Astrocyte (in vitro differentiated cells and primary cell): ENCODE results near the gene EFNA5. TPM values are rescaled to one million over a fixed set of nuclear protein-coding genes. Genes with fewer than 3 reads are reported as not detected.

ENCODE experiments used
- DNase-seq: peaks from one replicate; pipeline ENCODE4 v3.0.0-alpha.2; 2010; ENCODE audit warnings: low read depth
- FAIRE-seq: peaks from 2 replicates; lab custom pipeline; 2011; peaks lifted over from hg19 to GRCh38; lab: Jason Lieb, UNC
- H2AFZ ChIP-seq: 2 replicates; pipeline ENCODE4 v1.6.0; 2012; ENCODE audit warnings: low read depth, low read length, inconsistent platforms
- H3K27ac ChIP-seq: 2 replicates; pipeline ENCODE4 v1.5.1; 2011; ENCODE audit warnings: low read depth, low read length, inconsistent platforms
- H3K27me3 ChIP-seq: 2 replicates; pipeline ENCODE4 v1.6.0; 2011; ENCODE audit warnings: low read length, inconsistent platforms; ENCODE audit not compliant: insufficient read depth
- H3K36me3 ChIP-seq: 2 replicates; pipeline ENCODE4 v1.5.1; 2011; ENCODE audit warnings: low read length, inconsistent platforms; ENCODE audit not compliant: insufficient read depth
- H3K4me1 ChIP-seq: 2 replicates; pipeline ENCODE4 v1.5.1; 2011; ENCODE audit warnings: low read length, inconsistent platforms; ENCODE audit not compliant: insufficient read depth
- H3K4me2 ChIP-seq: 2 replicates; pipeline ENCODE4 v1.6.0; 2012; ENCODE audit warnings: low read length, inconsistent platforms
- H3K4me3 ChIP-seq: 2 replicates; pipeline ENCODE4 v1.5.1; 2011; ENCODE audit warnings: low read depth, mild to moderate bottlenecking, low read length, inconsistent platforms; ENCODE audit not compliant: insufficient read depth
- H3K79me2 ChIP-seq: 2 replicates; pipeline ENCODE4 v1.6.0; 2012; ENCODE audit warnings: mild to moderate bottlenecking, low read length, inconsistent platforms; ENCODE audit not compliant: insufficient read depth
- H3K9ac ChIP-seq: 2 replicates; pipeline ENCODE4 v1.6.0; 2012; ENCODE audit warnings: mild to moderate bottlenecking, low read length, inconsistent platforms
- H3K9me3 ChIP-seq: 2 replicates; pipeline ENCODE4 v1.5.1; 2012; ENCODE audit warnings: low read depth, mild to moderate bottlenecking, low read length, inconsistent platforms; ENCODE audit not compliant: insufficient read depth
- H4K20me1 ChIP-seq: 2 replicates; pipeline ENCODE4 v1.6.0; 2012; ENCODE audit warnings: low read length, inconsistent platforms; ENCODE audit not compliant: insufficient read depth
- H3K27ac Mint-ChIP-seq: one replicate; pipeline ENCODE4 v1.8.0; 2021; ENCODE audit warnings: mild to moderate bottlenecking, mixed read lengths; ENCODE audit not compliant: unreplicated experiment
- H3K27me3 Mint-ChIP-seq: one replicate; pipeline ENCODE4 v1.8.0; 2021; ENCODE audit warnings: low read depth, mixed read lengths; ENCODE audit not compliant: unreplicated experiment
- H3K36me3 Mint-ChIP-seq: one replicate; pipeline ENCODE4 v1.8.0; 2021; ENCODE audit warnings: low read depth, mixed read lengths; ENCODE audit not compliant: unreplicated experiment
- H3K4me1 Mint-ChIP-seq: one replicate; pipeline ENCODE4 v1.8.0; 2021; ENCODE audit warnings: low read depth, mixed read lengths; ENCODE audit not compliant: unreplicated experiment
- H3K4me3 Mint-ChIP-seq: one replicate; pipeline ENCODE4 v1.8.0; 2021; ENCODE audit warnings: mild to moderate bottlenecking, moderate library complexity, mixed read lengths; ENCODE audit not compliant: unreplicated experiment
- H3K9me3 Mint-ChIP-seq: one replicate; pipeline ENCODE4 v1.8.0; 2021; ENCODE audit warnings: mild to moderate bottlenecking, mixed read lengths; ENCODE audit not compliant: unreplicated experiment
- EZH2 ChIP-seq: IDR thresholded peaks from 2 replicates; pipeline ENCODE4 v1.6.1; 2012; ENCODE audit warnings: mild to moderate bottlenecking, low read length, inconsistent platforms; ENCODE audit not compliant: insufficient read depth
- total RNA-seq: library from RNA; stranded (reverse); gene quantifications from 2 replicates; pipeline ENCODE4 v1.2.1, GENCODE V29; 2021
- TF ChIP-seq, protein P1 (sequence below): IDR thresholded peaks from 2 replicates; pipeline ENCODE4 v1.5.1; 2011; ENCODE audit warnings: low read depth, mild to moderate bottlenecking, inconsistent platforms, low read length, moderate library complexity; ENCODE audit not compliant: insufficient read depth

The EFNA5 gene
- total RNA-seq, 1 donor from 2014 or later: 59.3 TPM

- DNase-seq: no peak
- Mint-ChIP-seq H3K27me3 (no peaks in the 10 kb centered on the region), H3K36me3 (no peaks in the 10 kb centered on the region), H3K4me3 (no peak overlapping the region), H3K4me1 (peaks cover 34% of the 10 kb centered on the region), H3K27ac (no peak overlapping the region), H3K9me3 (no peaks in the 10 kb centered on the region)
- H3K9me3 ChIP-seq: no peaks in the 10 kb centered on the region
- peak overlapping the region; percentile 4 for H3K4me2 ChIP-seq
- no peaks in the 10 kb centered on the region for H3K27me3 ChIP-seq
- H4K20me1 ChIP-seq: no peaks in the 10 kb centered on the region
- FAIRE-seq: no peak
- H3K79me2 ChIP-seq: no peaks in the 10 kb centered on the region
- peaks cover 5% of the 10 kb centered on the region for H3K4me1 ChIP-seq
- H3K27ac ChIP-seq: no peak overlapping the region
- H3K36me3 ChIP-seq: no peaks in the 10 kb centered on the region
- H3K4me3 ChIP-seq: no peak overlapping the region
- no peak overlapping the region for H3K9ac ChIP-seq
- TF ChIP-seq EZH2: no peak
- TF ChIP-seq, protein P1, sequence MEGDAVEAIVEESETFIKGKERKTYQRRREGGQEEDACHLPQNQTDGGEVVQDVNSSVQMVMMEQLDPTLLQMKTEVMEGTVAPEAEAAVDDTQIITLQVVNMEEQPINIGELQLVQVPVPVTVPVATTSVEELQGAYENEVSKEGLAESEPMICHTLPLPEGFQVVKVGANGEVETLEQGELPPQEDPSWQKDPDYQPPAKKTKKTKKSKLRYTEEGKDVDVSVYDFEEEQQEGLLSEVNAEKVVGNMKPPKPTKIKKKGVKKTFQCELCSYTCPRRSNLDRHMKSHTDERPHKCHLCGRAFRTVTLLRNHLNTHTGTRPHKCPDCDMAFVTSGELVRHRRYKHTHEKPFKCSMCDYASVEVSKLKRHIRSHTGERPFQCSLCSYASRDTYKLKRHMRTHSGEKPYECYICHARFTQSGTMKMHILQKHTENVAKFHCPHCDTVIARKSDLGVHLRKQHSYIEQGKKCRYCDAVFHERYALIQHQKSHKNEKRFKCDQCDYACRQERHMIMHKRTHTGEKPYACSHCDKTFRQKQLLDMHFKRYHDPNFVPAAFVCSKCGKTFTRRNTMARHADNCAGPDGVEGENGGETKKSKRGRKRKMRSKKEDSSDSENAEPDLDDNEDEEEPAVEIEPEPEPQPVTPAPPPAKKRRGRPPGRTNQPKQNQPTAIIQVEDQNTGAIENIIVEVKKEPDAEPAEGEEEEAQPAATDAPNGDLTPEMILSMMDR: no peak
- H2AFZ ChIP-seq: no peak overlapping the region
Measured at GRCh38 chr5:107431536-107431935, 239.2 kb downstream of the EFNA5 start.

DNA sequence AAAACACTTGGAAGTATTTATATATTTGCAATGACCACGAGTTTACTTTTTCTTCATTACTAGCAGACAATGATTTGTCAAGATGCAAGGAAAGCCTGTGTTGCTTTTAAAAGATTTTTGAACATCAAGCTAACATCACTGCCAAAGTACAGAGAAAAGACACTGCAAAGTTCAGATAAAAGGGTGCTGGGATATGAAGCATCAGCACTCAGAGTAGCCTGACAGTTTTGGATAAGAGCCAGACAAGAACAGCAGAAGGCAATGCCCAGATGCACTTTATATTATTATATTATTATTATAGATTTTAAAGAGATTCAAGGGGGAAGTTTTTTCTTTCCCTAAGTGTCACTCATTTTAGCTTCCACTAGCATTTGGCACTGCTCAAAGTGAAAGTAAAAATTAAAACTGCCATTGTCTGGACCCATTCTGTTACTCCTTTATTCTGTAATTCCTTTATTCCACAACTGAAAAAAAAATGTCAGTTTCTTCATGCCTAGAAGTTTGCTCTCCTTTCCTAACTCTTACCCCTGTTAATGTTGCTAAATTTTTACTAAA, 240.6 kb downstream of the EFNA5 start:
- H3K79me2 ChIP-seq: no peaks in the 10 kb centered on the region
- H3K4me3 ChIP-seq: no peak overlapping the region
- FAIRE-seq (no peak), DNase-seq (no peak)
- H3K9ac ChIP-seq: no peak overlapping the region
- Mint-ChIP-seq H3K4me1 (peaks cover 47% of the 10 kb centered on the region), H3K9me3 (no peaks in the 10 kb centered on the region), H3K27me3 (no peaks in the 10 kb centered on the region), H3K27ac (peak overlapping the region; percentile 49), H3K4me3 (no peak overlapping the region), H3K36me3 (no peaks in the 10 kb centered on the region)
- H3K27me3 ChIP-seq: no peaks in the 10 kb centered on the region
- H3K9me3 ChIP-seq: no peaks in the 10 kb centered on the region
- no peaks in the 10 kb centered on the region for H4K20me1 ChIP-seq
- no peaks in the 10 kb centered on the region for H3K36me3 ChIP-seq
- peak overlapping the region; percentile 31 for H3K4me2 ChIP-seq
- TF ChIP-seq, protein P1: no peak
- TF ChIP-seq EZH2: no peak
- peaks cover 17% of the 10 kb centered on the region for H3K4me1 ChIP-seq
- H2AFZ ChIP-seq: no peak overlapping the region
- H3K27ac ChIP-seq: no peak overlapping the region

DNA sequence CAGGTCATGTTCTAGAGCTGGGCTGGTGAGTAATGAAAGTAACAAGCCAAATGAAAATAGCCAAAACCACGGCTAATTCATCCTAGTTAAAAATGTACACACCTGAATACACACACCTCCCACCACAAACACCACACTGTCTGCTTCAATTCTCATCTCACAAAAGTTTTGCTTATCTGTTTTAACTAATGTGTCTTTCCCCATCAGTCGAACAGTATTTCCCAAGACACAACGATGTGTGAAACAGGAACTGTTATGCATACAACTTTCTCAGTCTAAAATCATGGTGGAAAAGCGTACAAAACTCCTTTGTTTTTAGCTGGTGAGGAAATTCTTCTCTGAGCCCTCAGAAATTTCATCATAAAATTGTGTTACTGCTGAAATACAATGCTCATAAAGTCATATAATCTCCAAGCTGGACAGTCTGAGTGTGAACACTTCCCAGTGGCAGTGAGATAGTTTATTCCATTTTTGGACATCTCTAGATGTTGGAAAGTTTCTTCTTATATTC, 242.4 kb downstream of the EFNA5 start:
- H3K4me2 ChIP-seq: no peak overlapping the region
- H3K36me3 Mint-ChIP-seq: no peaks in the 10 kb centered on the region

More for the DNA sequence above, 242.4 kb downstream of the EFNA5 start:
- H2AFZ ChIP-seq: no peak overlapping the region
- TF ChIP-seq, protein P1: no peak
- no peak for TF ChIP-seq EZH2
- no peaks in the 10 kb centered on the region for H3K27me3 Mint-ChIP-seq
- FAIRE-seq (no peak), DNase-seq (peak; percentile 63)
- peaks cover 32% of the 10 kb centered on the region for H3K4me1 ChIP-seq
- no peaks in the 10 kb centered on the region for H3K9me3 Mint-ChIP-seq
- no peaks in the 10 kb centered on the region for H3K79me2 ChIP-seq
- no peaks in the 10 kb centered on the region for H3K27me3 ChIP-seq
- H3K4me3 ChIP-seq: no peak overlapping the region
- no peak overlapping the region for H3K4me3 Mint-ChIP-seq
- H3K9ac ChIP-seq: no peak overlapping the region
- H3K27ac Mint-ChIP-seq: peak overlapping the region; percentile 15
- peaks cover 59% of the 10 kb centered on the region for H3K4me1 Mint-ChIP-seq
- no peaks in the 10 kb centered on the region for H3K36me3 ChIP-seq
- H4K20me1 ChIP-seq: no peaks in the 10 kb centered on the region
- no peak overlapping the region for H3K27ac ChIP-seq
- H3K9me3 ChIP-seq: no peaks in the 10 kb centered on the region
